Measurements from ENCODE around the gene SLC24A4.

SLC24A4 gene

GRCh38 chr14:92496191-92496857, 173.4 kb downstream of the SLC24A4 start:
- no peaks in the 10 kb centered on the region for H3K4me1 ChIP-seq (ENCODE audit: control insufficient read depth, low read length)
- H3K9me2 ChIP-seq (replicated peaks; ENCODE audit: control insufficient read depth, low read length), result no peaks in the 10 kb centered on the region
- no peak overlapping the region for H3K27ac ChIP-seq (ENCODE audit: low read depth, low read length)
- no peaks in the 10 kb centered on the region for H3K9me3 ChIP-seq (ENCODE audit: control insufficient read depth, insufficient read depth, low read length)
- H3K4me2 ChIP-seq (ENCODE audit: low read length), result no peak overlapping the region
- no peaks in the 10 kb centered on the region for H3K79me2 ChIP-seq (ENCODE audit: control insufficient read depth, low read length)
- H4K20me1 ChIP-seq (ENCODE audit: control insufficient read depth, insufficient read depth, low read depth, low read length), result no peaks in the 10 kb centered on the region
- H3K36me3 ChIP-seq (ENCODE audit: control insufficient read depth, low read length), result no peaks in the 10 kb centered on the region
- no peaks in the 10 kb centered on the region; the same call in 1 of the 2 replicates for H3K27me3 ChIP-seq (ENCODE audit: control insufficient read depth, low read length)
- H3F3A ChIP-seq (ENCODE audit: control insufficient read depth, insufficient read depth), result no peaks in the 10 kb centered on the region
- no peak overlapping the region for H3K4me3 ChIP-seq (ENCODE audit: low read length)
- TF ChIP-seq EZH2phosphoT487 (IDR thresholded peaks at IDR 0.05; ENCODE audit: borderline replicate concordance, low read length) (no peak), CTCF (IDR thresholded peaks at IDR 0.05; ENCODE audit: low read depth, low read length, poor library complexity, severe bottlenecking) (no peak)

GRCh38 chr14:92497391-92497790, 174.4 kb downstream of the SLC24A4 start:
- no peaks in the 10 kb centered on the region for H3K9me3 ChIP-seq (ENCODE audit: control insufficient read depth, insufficient read depth, low read length)
- no peak overlapping the region for H3K4me2 ChIP-seq (ENCODE audit: low read length)

GRCh38 chr14:92499234-92499633, 176.3 kb downstream of the SLC24A4 start:
- H3K79me2 ChIP-seq (ENCODE audit: control insufficient read depth, low read length), result no peaks in the 10 kb centered on the region
- H3K4me3 ChIP-seq (ENCODE audit: low read length), result no peak overlapping the region
- no peak overlapping the region for H3K4me2 ChIP-seq (ENCODE audit: low read length)
- H3K9me3 ChIP-seq (ENCODE audit: control insufficient read depth, insufficient read depth, low read length), result no peaks in the 10 kb centered on the region
- no peak for TF ChIP-seq CTCF (IDR thresholded peaks at IDR 0.05; ENCODE audit: low read depth, low read length, poor library complexity, severe bottlenecking)
- TF ChIP-seq EZH2phosphoT487 (IDR thresholded peaks at IDR 0.05; ENCODE audit: borderline replicate concordance, low read length), result no peak
- no peaks in the 10 kb centered on the region; the same call in 1 of the 2 replicates for H3K27me3 ChIP-seq (ENCODE audit: control insufficient read depth, low read length)
- H3K9me2 ChIP-seq (replicated peaks; ENCODE audit: control insufficient read depth, low read length), result no peaks in the 10 kb centered on the region
- no peaks in the 10 kb centered on the region for H3F3A ChIP-seq (ENCODE audit: control insufficient read depth, insufficient read depth)
- no peaks in the 10 kb centered on the region for H4K20me1 ChIP-seq (ENCODE audit: control insufficient read depth, insufficient read depth, low read depth, low read length)
- H3K4me1 ChIP-seq (ENCODE audit: control insufficient read depth, low read length), result no peaks in the 10 kb centered on the region
- H3K36me3 ChIP-seq (ENCODE audit: control insufficient read depth, low read length), result no peaks in the 10 kb centered on the region
- H3K27ac ChIP-seq (ENCODE audit: low read depth, low read length), result no peak overlapping the region

More at GRCh38 chr14:92497391-92497790, 174.4 kb downstream of the SLC24A4 start:
- Histone ChIP-seq H3K27me3 (ENCODE audit: control insufficient read depth, low read length) (no peaks in the 10 kb centered on the region; the same call in 1 of the 2 replicates), H3K4me3 (ENCODE audit: low read length) (no peak overlapping the region), H3K9me2 (replicated peaks; ENCODE audit: control insufficient read depth, low read length) (no peaks in the 10 kb centered on the region), H3K4me1 (ENCODE audit: control insufficient read depth, low read length) (no peaks in the 10 kb centered on the region), H3K36me3 (ENCODE audit: control insufficient read depth, low read length) (no peaks in the 10 kb centered on the region), H4K20me1 (ENCODE audit: control insufficient read depth, insufficient read depth, low read depth, low read length) (no peaks in the 10 kb centered on the region), H3K79me2 (ENCODE audit: control insufficient read depth, low read length) (no peaks in the 10 kb centered on the region), H3F3A (ENCODE audit: control insufficient read depth, insufficient read depth) (no peaks in the 10 kb centered on the region), H3K27ac (ENCODE audit: low read depth, low read length) (no peak overlapping the region)
- TF ChIP-seq CTCF (IDR thresholded peaks at IDR 0.05; ENCODE audit: low read depth, low read length, poor library complexity, severe bottlenecking), result no peak
- no peak for TF ChIP-seq EZH2phosphoT487 (IDR thresholded peaks at IDR 0.05; ENCODE audit: borderline replicate concordance, low read length)
